ENCODE data around the gene METTL21A.
A peak's percentile ranks its signal among the peaks of the same experiment; 100 is the strongest.
"Not testable (repeated sequence)": the region's sequence is repeated elsewhere in the genome, so short reads cannot be mapped to it uniquely, and the experiment has no call there.

The METTL21A gene

GRCh38 chr2:207625014-207625907, at the start of gene METTL21A:
Gene METTL21A, minus strand, starts transcription at chr2:207625394. Its CDS starts 1,019 bp downstream, at chr2:207624375.
- DNase-seq (ENCODE audit: low read depth), result peak; percentile 87

- DNase-seq (ENCODE audit: low read depth), result no peak
Measured at GRCh38 chr2:207674826-207675225, 49.6 kb upstream of the METTL21A start.

- no peak for DNase-seq (ENCODE audit: low read depth)
Measured at GRCh38 chr2:207674266-207674774, 49.1 kb upstream of the METTL21A start.

- no peak for DNase-seq (ENCODE audit: low read depth)
Measured at GRCh38 chr2:207673431-207673830, 48.2 kb upstream of the METTL21A start.

- DNase-seq (ENCODE audit: low read depth), result no peak
Measured at GRCh38 chr2:207670887-207671286, 45.7 kb upstream of the METTL21A start.

- no peak for DNase-seq (ENCODE audit: low read depth)
Measured at GRCh38 chr2:207663870-207664545, 38.8 kb upstream of the METTL21A start.

GRCh38 chr2:207662203-207662602, 37.0 kb upstream of the METTL21A start:
- DNase-seq (ENCODE audit: low read depth), result no peak

- DNase-seq (ENCODE audit: low read depth), result no peak
Measured at GRCh38 chr2:207660994-207661393, 35.8 kb upstream of the METTL21A start.

- no peak for DNase-seq (ENCODE audit: low read depth)
Measured at GRCh38 chr2:207658156-207658555, 33.0 kb upstream of the METTL21A start.

GRCh38 chr2:207655000-207655399, 29.8 kb upstream of the METTL21A start:
- DNase-seq (ENCODE audit: low read depth), result peak; percentile 15

- not testable (repeated sequence) for DNase-seq (ENCODE audit: low read depth)
Measured at GRCh38 chr2:207646582-207646981, 21.4 kb upstream of the METTL21A start.

- no peak for DNase-seq (ENCODE audit: low read depth)
Measured at GRCh38 chr2:207643892-207644291, 18.7 kb upstream of the METTL21A start.

- DNase-seq (ENCODE audit: low read depth), result peak; percentile 18
Measured at GRCh38 chr2:207640661-207641060, 15.5 kb upstream of the METTL21A start.

GRCh38 chr2:207640160-207640559, 15.0 kb upstream of the METTL21A start:
- no peak for DNase-seq (ENCODE audit: low read depth)

- not testable (repeated sequence) for DNase-seq (ENCODE audit: low read depth)
Measured at GRCh38 chr2:207639288-207639687, 14.1 kb upstream of the METTL21A start.

- DNase-seq (ENCODE audit: low read depth), result peak; percentile 54
Measured at GRCh38 chr2:207635468-207636200, 10.4 kb upstream of the METTL21A start.

- DNase-seq (ENCODE audit: low read depth), result no peak
Measured at GRCh38 chr2:207633686-207634085, 8.5 kb upstream of the METTL21A start.

- peak; percentile 75 for DNase-seq (ENCODE audit: low read depth)
Measured at GRCh38 chr2:207632575-207633493, 7.6 kb upstream of the METTL21A start.

GRCh38 chr2:207630491-207630890, 5.3 kb upstream of the METTL21A start:
- DNase-seq (ENCODE audit: low read depth), result no peak

- DNase-seq (ENCODE audit: low read depth), result no peak
Measured at GRCh38 chr2:207629553-207629952, 4.4 kb upstream of the METTL21A start.
